AG10803 (cell line): Measurements from ENCODE around the gene SLC25A21.
A peak's percentile ranks its signal among the peaks of the same experiment; 100 is the strongest.
"Not testable (repeated sequence)": the region's sequence is repeated elsewhere in the genome, so short reads cannot be mapped to it uniquely, and the experiment has no call there.

ENCODE experiments used
- DNase-seq: peaks from one replicate; pipeline ENCODE4 v3.0.0; 2010; ENCODE audit warnings: low read depth
- H3K4me3 ChIP-seq: 2 replicates; pipeline ENCODE4 v1.5.1; 2011; ENCODE audit warnings: mild to moderate bottlenecking, low read length, control low read depth
- TF ChIP-seq, protein P1 (sequence below): conservative IDR thresholded peaks from 2 replicates; pipeline ENCODE4 v1.5.1; 2011; ENCODE audit warnings: mild to moderate bottlenecking, low read length, control low read depth, inconsistent platforms

Gene SLC25A21

DNA sequence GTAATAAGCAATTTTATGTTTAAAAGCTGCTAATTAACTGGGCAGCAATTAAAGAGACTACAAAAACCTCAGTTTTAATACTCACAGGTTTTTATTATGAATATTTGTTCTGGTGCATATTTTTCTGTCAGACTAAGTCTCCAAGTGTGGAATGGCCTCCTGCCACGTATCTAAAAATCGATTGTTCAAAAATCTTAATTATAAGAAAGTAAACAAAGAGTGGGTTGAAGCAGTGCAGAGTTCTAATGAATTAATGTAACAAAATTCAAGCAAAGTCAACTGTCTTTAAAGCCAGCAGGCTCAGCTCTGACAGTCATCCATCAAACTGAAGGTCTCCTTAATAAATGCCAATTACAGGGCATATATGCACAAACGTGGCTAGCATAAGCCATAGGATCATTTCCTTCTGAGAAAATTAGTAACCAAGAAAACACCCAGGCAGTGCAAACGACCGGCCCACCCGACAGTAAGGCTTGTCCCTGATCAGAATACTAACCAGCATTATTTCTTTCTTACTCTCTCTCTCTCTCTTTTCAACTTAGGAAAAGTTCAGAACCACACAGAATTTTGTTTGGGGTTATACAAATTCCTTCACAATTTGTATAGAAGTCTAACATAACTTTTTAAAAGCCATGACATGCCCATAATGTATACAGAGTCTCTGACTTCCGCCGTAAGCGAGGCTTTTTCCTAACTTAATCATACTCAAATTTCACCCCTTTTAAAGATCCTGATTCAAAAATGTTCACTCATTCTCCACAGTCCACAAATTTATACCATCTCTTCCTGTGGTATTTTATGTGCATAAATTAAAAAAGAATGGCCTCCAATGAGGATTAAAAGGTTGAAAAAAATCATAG lies 83.8 kb downstream of the SLC25A21 start:
- DNase-seq = no peak
- TF ChIP-seq, protein P1, sequence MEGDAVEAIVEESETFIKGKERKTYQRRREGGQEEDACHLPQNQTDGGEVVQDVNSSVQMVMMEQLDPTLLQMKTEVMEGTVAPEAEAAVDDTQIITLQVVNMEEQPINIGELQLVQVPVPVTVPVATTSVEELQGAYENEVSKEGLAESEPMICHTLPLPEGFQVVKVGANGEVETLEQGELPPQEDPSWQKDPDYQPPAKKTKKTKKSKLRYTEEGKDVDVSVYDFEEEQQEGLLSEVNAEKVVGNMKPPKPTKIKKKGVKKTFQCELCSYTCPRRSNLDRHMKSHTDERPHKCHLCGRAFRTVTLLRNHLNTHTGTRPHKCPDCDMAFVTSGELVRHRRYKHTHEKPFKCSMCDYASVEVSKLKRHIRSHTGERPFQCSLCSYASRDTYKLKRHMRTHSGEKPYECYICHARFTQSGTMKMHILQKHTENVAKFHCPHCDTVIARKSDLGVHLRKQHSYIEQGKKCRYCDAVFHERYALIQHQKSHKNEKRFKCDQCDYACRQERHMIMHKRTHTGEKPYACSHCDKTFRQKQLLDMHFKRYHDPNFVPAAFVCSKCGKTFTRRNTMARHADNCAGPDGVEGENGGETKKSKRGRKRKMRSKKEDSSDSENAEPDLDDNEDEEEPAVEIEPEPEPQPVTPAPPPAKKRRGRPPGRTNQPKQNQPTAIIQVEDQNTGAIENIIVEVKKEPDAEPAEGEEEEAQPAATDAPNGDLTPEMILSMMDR = no peak
- H3K4me3 ChIP-seq = no peak overlapping the region

- no peak overlapping the region for H3K4me3 ChIP-seq
- TF ChIP-seq, protein P1 = no peak
- DNase-seq = no peak
Measured at GRCh38 chr14:37087520-37087919, 84.9 kb downstream of the SLC25A21 start.

- DNase-seq = no peak
- H3K4me3 ChIP-seq = no peak overlapping the region
- TF ChIP-seq, protein P1 = no peak
Measured at GRCh38 chr14:37083599-37083998, 88.8 kb downstream of the SLC25A21 start.

- TF ChIP-seq, protein P1 = no peak
- no peak overlapping the region for H3K4me3 ChIP-seq
- no peak for DNase-seq
Measured at GRCh38 chr14:37082449-37082848, 90.0 kb downstream of the SLC25A21 start.

DNA sequence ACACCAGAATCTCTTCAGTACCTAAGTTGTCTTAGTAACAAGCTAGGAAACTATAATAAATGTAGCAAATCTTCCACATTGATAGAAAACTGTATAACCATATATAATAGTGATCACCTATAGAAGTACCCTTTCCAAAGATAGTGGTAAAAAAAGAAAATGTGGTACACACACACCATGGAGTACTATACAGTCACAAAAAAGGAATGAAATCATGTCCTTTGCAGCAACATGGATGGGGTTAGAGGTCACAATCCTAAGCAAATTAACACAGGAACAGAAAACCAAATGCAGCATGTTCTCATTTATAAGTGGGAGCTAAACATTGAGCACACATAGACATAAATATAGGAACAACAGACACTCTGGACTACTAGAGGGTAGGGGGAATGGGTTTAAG lies 90.5 kb downstream of the SLC25A21 start:
- H3K4me3 ChIP-seq = no peak overlapping the region
- no peak for DNase-seq
- TF ChIP-seq, protein P1 = no peak

DNA sequence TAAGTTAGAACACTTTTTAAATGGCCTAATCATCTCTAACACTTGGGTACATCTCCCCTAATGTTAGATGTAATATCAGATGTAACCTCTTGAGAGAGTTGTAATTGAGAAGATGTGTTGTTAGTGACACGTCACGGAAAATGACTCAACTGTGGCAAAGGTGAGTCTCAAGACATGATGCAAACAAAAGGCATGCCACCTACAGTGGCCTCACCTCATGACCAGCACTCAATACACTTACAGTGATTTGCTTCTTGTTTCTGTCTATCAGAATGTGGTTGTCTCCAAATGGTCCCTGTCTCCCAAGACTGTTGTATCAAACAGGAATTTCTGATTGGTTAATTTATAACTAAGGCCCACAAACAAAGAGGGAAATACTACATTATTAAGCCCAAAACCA lies 91.2 kb downstream of the SLC25A21 start:
- TF ChIP-seq, protein P1 = no peak
- no peak for DNase-seq
- no peak overlapping the region for H3K4me3 ChIP-seq

DNA sequence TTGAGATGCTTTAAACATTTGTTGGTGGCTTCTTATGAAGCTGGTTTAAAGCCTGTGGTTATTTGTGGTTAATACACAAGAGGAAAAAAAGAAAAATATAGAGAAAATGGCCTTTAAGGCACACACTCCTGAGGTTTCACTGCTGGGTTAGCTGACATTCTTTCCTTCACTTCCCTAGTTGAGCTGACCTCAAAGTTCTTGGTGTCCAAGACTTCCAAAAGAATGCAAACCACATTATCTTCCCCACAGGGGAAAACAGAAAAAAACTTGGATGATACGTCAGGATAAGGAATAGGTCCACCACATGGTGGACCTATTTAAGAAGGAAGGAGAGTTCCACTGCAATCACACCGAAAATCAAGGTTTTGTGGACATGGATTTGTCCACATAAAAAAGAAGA lies 94.3 kb downstream of the SLC25A21 start:
- peak; percentile 63 for DNase-seq
- TF ChIP-seq, protein P1 = no peak
- no peak overlapping the region for H3K4me3 ChIP-seq

DNA sequence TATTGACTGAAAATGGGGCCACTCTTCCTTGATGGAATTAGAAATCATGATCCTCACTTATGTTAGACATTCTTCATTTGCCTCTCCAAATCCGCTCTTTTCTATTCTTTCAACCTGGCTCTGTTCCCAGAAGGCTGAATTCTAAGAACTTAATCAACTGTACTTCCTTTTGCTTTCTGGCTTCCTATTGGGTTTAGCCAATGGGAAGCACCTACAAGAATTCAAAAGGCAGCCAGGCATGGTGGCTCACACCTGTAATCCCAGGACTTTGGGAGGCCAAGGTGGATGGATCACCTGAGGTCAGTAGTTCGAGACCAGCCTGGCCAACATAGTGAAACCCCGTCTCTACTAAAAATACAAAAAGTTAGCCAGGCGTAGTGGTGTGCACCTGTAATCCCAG lies 98.1 kb downstream of the SLC25A21 start:
- DNase-seq = not testable (repeated sequence)

More for the DNA sequence above, 98.1 kb downstream of the SLC25A21 start:
- not testable (repeated sequence) for H3K4me3 ChIP-seq
